ENCODE data around the gene GMDS.

The GMDS gene

DNA sequence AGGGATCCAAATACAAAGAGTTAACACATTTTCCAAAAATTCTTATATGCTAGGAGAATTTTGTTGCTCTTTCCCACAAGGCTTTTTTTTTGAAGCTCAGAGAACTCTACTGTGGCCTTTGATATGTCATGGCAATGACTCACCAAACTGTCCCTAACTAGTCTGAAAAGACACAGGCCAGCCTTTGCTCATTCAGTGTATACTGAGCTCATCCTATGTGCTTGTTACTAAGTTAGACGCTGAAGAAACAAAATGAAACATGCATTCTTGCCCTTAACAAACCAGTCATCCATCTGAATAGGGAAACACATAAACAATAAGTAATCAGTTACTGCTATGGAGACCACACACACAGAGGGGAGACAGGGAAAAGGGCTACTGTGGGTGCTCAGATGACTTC lies 343.8 kb downstream of the GMDS start:
- in situ Hi-C loops (cut with MboI; ENCODE audit: low sequenced_read_pairs, unreplicated experiment): no loop called here
- TF ChIP-seq, protein P1, sequence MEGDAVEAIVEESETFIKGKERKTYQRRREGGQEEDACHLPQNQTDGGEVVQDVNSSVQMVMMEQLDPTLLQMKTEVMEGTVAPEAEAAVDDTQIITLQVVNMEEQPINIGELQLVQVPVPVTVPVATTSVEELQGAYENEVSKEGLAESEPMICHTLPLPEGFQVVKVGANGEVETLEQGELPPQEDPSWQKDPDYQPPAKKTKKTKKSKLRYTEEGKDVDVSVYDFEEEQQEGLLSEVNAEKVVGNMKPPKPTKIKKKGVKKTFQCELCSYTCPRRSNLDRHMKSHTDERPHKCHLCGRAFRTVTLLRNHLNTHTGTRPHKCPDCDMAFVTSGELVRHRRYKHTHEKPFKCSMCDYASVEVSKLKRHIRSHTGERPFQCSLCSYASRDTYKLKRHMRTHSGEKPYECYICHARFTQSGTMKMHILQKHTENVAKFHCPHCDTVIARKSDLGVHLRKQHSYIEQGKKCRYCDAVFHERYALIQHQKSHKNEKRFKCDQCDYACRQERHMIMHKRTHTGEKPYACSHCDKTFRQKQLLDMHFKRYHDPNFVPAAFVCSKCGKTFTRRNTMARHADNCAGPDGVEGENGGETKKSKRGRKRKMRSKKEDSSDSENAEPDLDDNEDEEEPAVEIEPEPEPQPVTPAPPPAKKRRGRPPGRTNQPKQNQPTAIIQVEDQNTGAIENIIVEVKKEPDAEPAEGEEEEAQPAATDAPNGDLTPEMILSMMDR (IDR thresholded peaks at IDR 0.05; ENCODE audit: borderline replicate concordance, control extremely low read depth, extremely low read depth, insufficient read depth, missing control alignments): no peak
- no peak for DNase-seq (ENCODE audit: low spot score)

DNA sequence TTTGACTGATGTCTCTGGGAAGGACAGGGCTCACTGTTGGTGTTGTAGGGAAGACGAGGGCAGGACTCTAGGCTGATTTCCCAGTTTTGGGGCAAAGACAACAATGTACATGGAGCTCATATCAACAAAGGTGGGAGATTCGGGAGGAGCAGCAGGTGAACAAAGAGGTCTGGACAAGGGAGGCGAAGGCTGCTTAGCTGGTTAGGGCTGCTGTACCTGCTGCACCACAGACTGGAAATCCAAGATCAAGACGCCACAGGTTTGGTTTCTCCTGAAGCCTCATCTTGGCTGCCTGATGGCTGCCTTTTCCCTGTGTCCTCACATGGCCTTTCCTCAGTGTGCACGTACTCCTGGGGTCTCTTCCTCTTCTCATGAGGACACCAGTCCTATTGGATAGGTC lies 348.5 kb downstream of the GMDS start:
- DNase-seq (ENCODE audit: low spot score): no peak
- in situ Hi-C loops (cut with MboI; ENCODE audit: low sequenced_read_pairs, unreplicated experiment): no loop called here
- TF ChIP-seq, protein P1 (IDR thresholded peaks at IDR 0.05; ENCODE audit: borderline replicate concordance, control extremely low read depth, extremely low read depth, insufficient read depth, missing control alignments): no peak

DNA sequence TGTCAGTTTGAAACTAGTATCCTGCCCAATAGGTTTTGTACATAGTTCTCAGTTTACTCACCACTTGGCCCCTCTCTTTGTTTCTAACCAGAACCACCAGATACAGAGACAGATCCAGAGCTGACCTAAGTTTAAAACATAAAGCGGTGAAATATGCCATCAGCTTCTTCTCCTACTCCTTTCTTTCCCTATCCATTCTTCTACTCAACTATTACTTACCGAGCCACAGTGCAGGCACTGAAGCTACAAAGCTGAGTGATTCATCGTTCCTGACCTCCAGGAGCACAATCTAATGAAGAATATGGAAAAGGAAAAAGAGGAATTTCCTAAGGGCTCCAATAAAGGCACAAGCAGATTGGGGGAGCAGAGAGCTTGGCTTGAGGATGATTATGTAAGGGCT lies 349.7 kb downstream of the GMDS start:
- TF ChIP-seq, protein P1 (IDR thresholded peaks at IDR 0.05; ENCODE audit: borderline replicate concordance, control extremely low read depth, extremely low read depth, insufficient read depth, missing control alignments): no peak
- in situ Hi-C loops (cut with MboI; ENCODE audit: low sequenced_read_pairs, unreplicated experiment): no loop called here
- no peak for DNase-seq (ENCODE audit: low spot score)

DNA sequence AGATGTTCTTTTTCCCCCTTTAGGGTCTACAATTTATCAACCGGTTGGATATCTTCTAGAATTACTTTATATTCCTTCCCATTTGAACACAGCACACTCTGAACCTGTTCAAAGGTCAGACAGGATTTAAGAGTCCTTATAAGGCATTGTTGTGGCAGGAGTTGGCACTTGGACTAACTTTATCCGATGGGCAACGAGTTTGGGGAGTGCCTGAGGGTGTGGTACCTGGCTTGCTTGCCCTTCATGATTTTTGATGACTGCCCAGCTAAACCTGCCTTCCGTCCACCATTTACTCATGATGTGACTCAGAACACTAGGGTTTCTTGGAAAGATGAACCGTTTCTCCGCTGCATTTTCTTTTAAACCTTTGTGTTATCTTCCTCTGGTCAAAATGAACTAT lies 350.5 kb downstream of the GMDS start:
- no peak for DNase-seq (ENCODE audit: low spot score)
- in situ Hi-C loops (cut with MboI; ENCODE audit: low sequenced_read_pairs, unreplicated experiment): no loop called here
- TF ChIP-seq, protein P1 (IDR thresholded peaks at IDR 0.05; ENCODE audit: borderline replicate concordance, control extremely low read depth, extremely low read depth, insufficient read depth, missing control alignments): no peak

DNA sequence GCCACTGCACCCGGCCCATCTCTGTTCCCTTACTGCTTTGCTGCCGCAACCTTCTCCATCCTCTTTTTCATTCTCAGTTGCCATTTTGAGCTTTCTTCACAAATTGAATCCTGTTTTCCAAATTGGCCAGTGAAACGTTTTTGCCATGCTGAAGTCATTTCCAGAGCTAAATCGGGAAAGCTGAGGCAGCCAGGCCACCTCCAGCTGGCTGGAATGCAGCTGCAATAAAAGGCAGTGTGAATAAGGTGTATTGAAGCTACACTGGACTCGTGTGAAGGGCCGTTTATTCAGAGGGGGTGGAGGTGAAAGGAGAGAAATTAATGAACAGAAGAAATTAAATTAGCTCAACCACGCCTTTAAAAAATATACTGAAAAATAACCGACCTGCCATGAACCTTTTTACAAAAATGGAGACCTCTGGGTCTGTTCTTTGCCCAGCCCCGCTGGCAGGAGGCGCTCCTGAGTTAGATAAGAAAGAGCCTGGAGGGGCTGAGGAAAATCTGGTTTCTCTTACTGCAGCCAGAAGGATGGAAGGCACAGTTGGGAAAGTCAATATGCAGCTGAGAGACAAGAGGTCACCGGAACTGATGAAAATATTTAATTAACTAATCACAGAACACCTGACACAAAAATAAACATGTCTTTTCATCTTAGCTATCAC lies 351.8 kb downstream of the GMDS start:
- DNase-seq (ENCODE audit: low spot score): no peak
- TF ChIP-seq, protein P1 (IDR thresholded peaks at IDR 0.05; ENCODE audit: borderline replicate concordance, control extremely low read depth, extremely low read depth, insufficient read depth, missing control alignments): no peak
- in situ Hi-C loops (cut with MboI; ENCODE audit: low sequenced_read_pairs, unreplicated experiment): no loop called here

DNA sequence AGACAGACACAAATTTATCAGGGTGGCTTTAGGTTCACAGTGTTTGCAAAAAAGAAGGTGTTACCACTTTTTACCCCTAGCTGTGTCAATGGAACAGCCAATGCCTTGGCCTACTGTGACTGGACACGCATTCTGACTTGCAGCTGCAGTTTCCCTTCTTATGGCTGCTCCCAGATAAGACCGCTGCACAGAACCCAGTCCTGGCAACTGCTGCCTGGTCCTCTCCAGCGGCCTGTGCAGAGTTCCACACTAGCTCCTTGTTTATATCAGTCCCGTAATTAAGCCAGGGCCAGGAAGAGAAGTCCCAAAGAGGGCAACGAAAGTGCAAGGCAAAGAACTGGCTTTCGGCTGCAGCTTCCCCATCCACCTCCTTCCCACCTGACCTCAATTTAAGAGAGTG lies 352.7 kb downstream of the GMDS start:
- no peak for DNase-seq (ENCODE audit: low spot score)
- in situ Hi-C loops (cut with MboI; ENCODE audit: low sequenced_read_pairs, unreplicated experiment): no loop called here
- TF ChIP-seq, protein P1 (IDR thresholded peaks at IDR 0.05; ENCODE audit: borderline replicate concordance, control extremely low read depth, extremely low read depth, insufficient read depth, missing control alignments): no peak

All from GM13976 (cell line).